Fibroblast of the aortic adventitia (primary cell): ENCODE results near the gene STPG3. TPM values are rescaled to one million over a fixed set of nuclear protein-coding genes. Genes with fewer than 3 reads are reported as not detected.

Experiments
- DNase-seq: peaks from one replicate; pipeline ENCODE4 v3.0.0-alpha.2; 2010; ENCODE audit warnings: low read depth
- H3K4me3 ChIP-seq: 2 replicates; pipeline ENCODE4 v1.5.1; 2011; ENCODE audit warnings: low read depth, mild to moderate bottlenecking, control low read depth, low read length, moderate library complexity
- CTCF ChIP-seq: IDR thresholded peaks from 2 replicates; pipeline ENCODE4 v1.5.1; 2011; ENCODE audit warnings: mild to moderate bottlenecking, low read length, control low read depth, inconsistent platforms; ENCODE audit not compliant: insufficient read depth
- total RNA-seq: library from RNA; depleted of rRNA; stranded (reverse); fragments of >200 nt; gene quantifications from 2 replicates; pipeline ENCODE4 v1.2.3, GENCODE V29; 2012; ENCODE audit warnings: low replicate concordance

STPG3 gene
- total RNA-seq, 1 donor = not detected

GRCh38 chr9:137298401-137299202, 47.5 kb downstream of the STPG3 start:
- H3K4me3 ChIP-seq = no peak overlapping the region
- DNase-seq = peak; percentile 54
- no peak for TF ChIP-seq CTCF

GRCh38 chr9:137299203-137299565, 48.1 kb downstream of the STPG3 start:
- no peak overlapping the region for H3K4me3 ChIP-seq
- no peak for DNase-seq
- no peak for TF ChIP-seq CTCF

- no peak for TF ChIP-seq CTCF
- no peak for DNase-seq
- H3K4me3 ChIP-seq = no peak overlapping the region
These were observed 48.9 kb downstream of the STPG3 start for GRCh38 chr9:137299938-137300337.

GRCh38 chr9:137300567-137301080, 49.5 kb downstream of the STPG3 start:
- no peak for DNase-seq
- H3K4me3 ChIP-seq = peak overlapping the region; percentile 39
- TF ChIP-seq CTCF = no peak

- DNase-seq = peak; percentile 25
- TF ChIP-seq CTCF = no peak
- peak overlapping the region; percentile 44 for H3K4me3 ChIP-seq
These were observed 50.2 kb downstream of the STPG3 start for GRCh38 chr9:137301081-137301947.

GRCh38 chr9:137302118-137302448, 51.0 kb downstream of the STPG3 start, which contains the start of gene NRARP:
NRARP (minus strand) TSS chr9:137302271; CDS start chr9:137301928, 343 bp downstream.
- no peak for TF ChIP-seq CTCF
- peak; percentile 54 for DNase-seq
- H3K4me3 ChIP-seq = peak within 1 kb of the TSS; percentile 56
